ENCODE results near the gene RGR. TPM values are rescaled to one million over a fixed set of nuclear protein-coding genes. Genes with fewer than 3 reads are reported as not detected.
A peak's percentile ranks its signal among the peaks of the same experiment; 100 is the strongest.

RGR gene
- total RNA-seq, 1 donor from 2014 or later: 1.9 TPM

DNA sequence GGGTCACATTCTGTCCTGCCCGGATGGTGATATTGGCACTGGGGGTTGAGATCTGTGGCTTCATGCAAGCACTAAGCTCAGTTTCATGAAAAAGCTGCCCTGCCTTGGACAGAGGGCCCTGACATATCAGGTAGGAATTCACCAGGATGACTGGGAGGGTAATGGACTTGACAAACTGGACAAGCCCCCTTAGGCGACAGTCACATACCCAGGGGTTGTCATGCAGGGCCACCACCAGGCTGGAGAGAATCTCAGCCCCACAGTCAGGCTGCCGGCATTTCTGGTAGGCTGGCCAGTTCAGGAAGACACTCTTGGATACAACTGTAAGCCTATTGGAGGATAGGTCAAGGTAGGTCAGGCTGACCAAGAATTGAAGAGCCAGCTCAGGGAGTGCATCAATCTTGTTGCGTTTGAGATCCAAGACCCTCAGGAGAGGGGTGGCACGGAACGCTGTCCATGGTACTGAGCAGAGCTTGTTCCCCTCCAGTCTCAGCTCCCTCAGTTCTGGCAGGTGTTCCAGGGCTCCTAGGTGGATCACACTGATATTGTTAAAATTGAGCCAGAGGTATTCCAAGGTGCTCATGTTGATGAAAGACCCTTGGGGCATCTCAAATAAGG, 20.3 kb upstream of the RGR start:
- no peaks in the 10 kb centered on the region for H3K27me3 ChIP-seq

GRCh38 chr10:84225427-84226173, 19.3 kb upstream of the RGR start, which contains the start of gene LRIT2:
Gene LRIT2 (minus strand): TSS chr10:84225544. CDS start chr10:84225520, 24 bp downstream.
- H3K4me1 Mint-ChIP-seq: peaks cover 8% of the 10 kb centered on the region
- Histone ChIP-seq H3K4me3 (no peak within 1 kb of the TSS), H3K4me2 (peak within 1 kb of the TSS; percentile 39), H4K20me1 (ENCODE audit: low read depth) (no peaks in the 10 kb centered on the region), H3F3A (ENCODE audit: low read depth) (peaks cover 7% of the 10 kb centered on the region), H3K4me1 (peaks cover 16% of the 10 kb centered on the region), H3K36me3 (no peaks in the 10 kb centered on the region), H3K9ac (no peak within 1 kb of the TSS), H3K79me2 (ENCODE audit: low read depth) (no peaks in the 10 kb centered on the region), H2AFZ (replicated peaks) (no peak within 1 kb of the TSS), H3K9me3 (ENCODE audit: low read depth) (no peaks in the 10 kb centered on the region), H3K27me3 (no peaks in the 10 kb centered on the region), H3K27ac (no peak within 1 kb of the TSS)
- no peak for DNase-seq (ENCODE audit: low spot score)
- H3K9me3 Mint-ChIP-seq: peaks cover under 1% of the 10 kb centered on the region
- H3K27ac Mint-ChIP-seq: no peak within 1 kb of the TSS
- peaks cover 17% of the 10 kb centered on the region for H3K27me3 Mint-ChIP-seq (ENCODE audit: insufficient read depth, low read depth)
- TF ChIP-seq, protein P1, sequence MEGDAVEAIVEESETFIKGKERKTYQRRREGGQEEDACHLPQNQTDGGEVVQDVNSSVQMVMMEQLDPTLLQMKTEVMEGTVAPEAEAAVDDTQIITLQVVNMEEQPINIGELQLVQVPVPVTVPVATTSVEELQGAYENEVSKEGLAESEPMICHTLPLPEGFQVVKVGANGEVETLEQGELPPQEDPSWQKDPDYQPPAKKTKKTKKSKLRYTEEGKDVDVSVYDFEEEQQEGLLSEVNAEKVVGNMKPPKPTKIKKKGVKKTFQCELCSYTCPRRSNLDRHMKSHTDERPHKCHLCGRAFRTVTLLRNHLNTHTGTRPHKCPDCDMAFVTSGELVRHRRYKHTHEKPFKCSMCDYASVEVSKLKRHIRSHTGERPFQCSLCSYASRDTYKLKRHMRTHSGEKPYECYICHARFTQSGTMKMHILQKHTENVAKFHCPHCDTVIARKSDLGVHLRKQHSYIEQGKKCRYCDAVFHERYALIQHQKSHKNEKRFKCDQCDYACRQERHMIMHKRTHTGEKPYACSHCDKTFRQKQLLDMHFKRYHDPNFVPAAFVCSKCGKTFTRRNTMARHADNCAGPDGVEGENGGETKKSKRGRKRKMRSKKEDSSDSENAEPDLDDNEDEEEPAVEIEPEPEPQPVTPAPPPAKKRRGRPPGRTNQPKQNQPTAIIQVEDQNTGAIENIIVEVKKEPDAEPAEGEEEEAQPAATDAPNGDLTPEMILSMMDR (IDR thresholded peaks at IDR 0.05): no peak
- TF ChIP-seq EZH2 (IDR thresholded peaks at IDR 0.05) (no peak), EZH2phosphoT487 (IDR thresholded peaks at IDR 0.05) (no peak)
- H3K4me3 Mint-ChIP-seq: no peak within 1 kb of the TSS
- H3K36me3 Mint-ChIP-seq: no peaks in the 10 kb centered on the region

More for the DNA sequence above, 20.3 kb upstream of the RGR start:
- Mint-ChIP-seq H3K9me3 (peaks cover 2% of the 10 kb centered on the region), H3K36me3 (no peaks in the 10 kb centered on the region), H3K4me3 (no peak overlapping the region), H3K4me1 (peaks cover 8% of the 10 kb centered on the region), H3K27me3 (ENCODE audit: insufficient read depth, low read depth) (peaks cover 19% of the 10 kb centered on the region), H3K27ac (no peak overlapping the region)
- Histone ChIP-seq H3K36me3 (no peaks in the 10 kb centered on the region), H3K4me3 (no peak overlapping the region), H2AFZ (replicated peaks) (no peak overlapping the region), H3K27ac (no peak overlapping the region), H3K79me2 (ENCODE audit: low read depth) (no peaks in the 10 kb centered on the region), H3K9ac (no peak overlapping the region), H4K20me1 (ENCODE audit: low read depth) (no peaks in the 10 kb centered on the region), H3K9me3 (ENCODE audit: low read depth) (no peaks in the 10 kb centered on the region), H3F3A (ENCODE audit: low read depth) (peaks cover 7% of the 10 kb centered on the region), H3K4me2 (no peak overlapping the region), H3K4me1 (peaks cover 16% of the 10 kb centered on the region)
- TF ChIP-seq, protein P1 (IDR thresholded peaks at IDR 0.05): no peak
- no peak for TF ChIP-seq EZH2phosphoT487 (IDR thresholded peaks at IDR 0.05)
- TF ChIP-seq EZH2 (IDR thresholded peaks at IDR 0.05): no peak
- DNase-seq (ENCODE audit: low spot score): peak; percentile 81

- Mint-ChIP-seq H3K4me1 (peaks cover 8% of the 10 kb centered on the region), H3K4me3 (no peak overlapping the region), H3K9me3 (no peaks in the 10 kb centered on the region), H3K27ac (no peak overlapping the region), H3K36me3 (no peaks in the 10 kb centered on the region), H3K27me3 (ENCODE audit: insufficient read depth, low read depth) (peaks cover 11% of the 10 kb centered on the region)
- Histone ChIP-seq H2AFZ (replicated peaks) (no peak overlapping the region), H3K9me3 (ENCODE audit: low read depth) (no peaks in the 10 kb centered on the region), H3K9ac (no peak overlapping the region), H4K20me1 (ENCODE audit: low read depth) (no peaks in the 10 kb centered on the region), H3K4me2 (peak overlapping the region; percentile 39), H3K36me3 (no peaks in the 10 kb centered on the region), H3K27me3 (no peaks in the 10 kb centered on the region), H3F3A (ENCODE audit: low read depth) (peaks cover 7% of the 10 kb centered on the region), H3K4me3 (no peak overlapping the region), H3K79me2 (ENCODE audit: low read depth) (no peaks in the 10 kb centered on the region), H3K4me1 (peaks cover 16% of the 10 kb centered on the region), H3K27ac (no peak overlapping the region)
- TF ChIP-seq, protein P1 (IDR thresholded peaks at IDR 0.05): no peak
- TF ChIP-seq EZH2 (IDR thresholded peaks at IDR 0.05) (no peak), EZH2phosphoT487 (IDR thresholded peaks at IDR 0.05) (no peak)
- DNase-seq (ENCODE audit: low spot score): peak; percentile 54
Measured at GRCh38 chr10:84226616-84227015, 18.2 kb upstream of the RGR start.
